HL-60/S4 treated with retinoic acid at 250 ng/mL for 4 days and 3 days (cell line): ENCODE data around the gene FBLN1.
"Not testable (repeated sequence)": the region's sequence is repeated elsewhere in the genome, so short reads cannot be mapped to it uniquely, and the experiment has no call there.

Source experiments
- in situ Hi-C: fragments of 300-500 bp; cut with MboI; formaldehyde crosslinking; loops from 2 replicates; pipeline ENCODE4 v1.7.0; 2022; ENCODE audit warnings: low sequenced_read_pairs

Gene FBLN1

DNA sequence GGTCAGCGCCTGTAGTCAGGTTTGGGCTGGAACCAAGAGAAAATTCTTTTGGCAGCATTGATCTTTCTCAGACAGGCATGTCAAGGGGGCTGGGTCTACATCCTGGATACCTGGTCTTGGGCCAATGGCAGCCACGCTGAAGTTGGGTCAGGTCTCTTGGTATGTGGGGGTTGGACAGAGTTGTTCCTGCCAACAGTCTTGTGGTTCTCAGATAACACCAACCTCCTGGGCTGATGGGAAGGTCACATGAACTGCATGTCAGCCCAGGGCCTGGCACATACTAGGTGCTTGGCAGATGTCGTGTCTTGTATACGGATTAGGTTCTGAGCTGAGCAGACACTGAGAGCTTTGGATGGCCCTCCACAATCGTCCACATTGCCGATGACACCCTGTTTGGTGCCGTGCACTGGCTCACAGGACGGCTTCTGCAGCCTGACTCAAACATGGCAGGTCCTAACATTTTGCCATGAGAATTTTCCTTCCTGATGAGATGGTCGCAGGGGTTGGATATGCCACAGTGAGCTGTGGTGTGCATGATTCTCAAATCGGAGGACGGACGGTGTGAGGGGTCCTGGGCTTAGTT lies 42.0 kb downstream of the FBLN1 start:
- in situ Hi-C loops, result no loop called here

DNA sequence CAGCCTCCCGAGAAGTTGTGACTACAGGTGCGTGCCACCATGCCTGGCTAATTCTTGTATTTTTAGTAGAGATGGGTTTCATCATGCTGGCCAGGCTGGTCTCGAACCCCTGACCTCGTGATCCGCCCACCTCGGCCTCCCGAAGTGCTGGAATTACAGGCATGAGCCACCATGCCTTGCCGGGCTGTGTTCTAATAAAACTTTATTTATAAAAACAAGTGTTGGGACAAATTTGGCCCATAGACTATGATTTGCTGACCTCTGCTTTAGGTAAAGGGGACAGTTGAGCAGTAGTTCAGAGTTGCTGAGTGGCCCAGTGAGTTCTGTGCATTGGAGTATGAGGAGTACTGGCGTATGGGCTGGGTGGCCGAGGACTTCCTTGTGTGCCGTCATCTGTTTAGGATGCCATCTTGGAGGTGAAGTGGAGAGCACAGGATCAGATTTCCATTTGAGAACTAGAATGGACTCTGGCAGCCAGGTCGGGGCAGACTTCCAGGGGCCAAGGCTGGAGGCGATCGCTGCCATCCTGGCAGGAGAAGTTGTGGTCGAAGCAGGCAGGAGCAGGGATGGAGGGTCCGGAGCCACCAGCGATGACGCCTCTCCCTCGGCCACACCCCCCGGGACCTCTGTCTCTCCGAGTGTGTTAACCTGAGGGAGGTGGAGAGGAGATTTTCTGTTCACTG lies 43.8 kb downstream of the FBLN1 start:
- in situ Hi-C loops, result no loop called here

DNA sequence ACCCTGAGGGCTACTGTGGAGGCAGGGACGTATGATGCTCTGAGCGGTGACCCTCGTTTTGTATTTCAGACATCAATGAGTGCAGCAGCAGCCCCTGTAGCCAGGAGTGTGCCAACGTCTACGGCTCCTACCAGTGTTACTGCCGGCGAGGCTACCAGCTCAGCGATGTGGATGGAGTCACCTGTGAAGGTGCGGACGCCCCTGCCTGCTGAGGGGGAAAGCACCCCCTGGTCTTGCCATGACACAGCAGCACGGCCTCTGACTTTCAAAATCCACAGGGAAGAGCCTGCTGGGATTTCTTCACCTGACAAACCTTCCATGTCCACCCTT lies 44.3 kb downstream of the FBLN1 start:
- in situ Hi-C loops, result no loop called here

DNA sequence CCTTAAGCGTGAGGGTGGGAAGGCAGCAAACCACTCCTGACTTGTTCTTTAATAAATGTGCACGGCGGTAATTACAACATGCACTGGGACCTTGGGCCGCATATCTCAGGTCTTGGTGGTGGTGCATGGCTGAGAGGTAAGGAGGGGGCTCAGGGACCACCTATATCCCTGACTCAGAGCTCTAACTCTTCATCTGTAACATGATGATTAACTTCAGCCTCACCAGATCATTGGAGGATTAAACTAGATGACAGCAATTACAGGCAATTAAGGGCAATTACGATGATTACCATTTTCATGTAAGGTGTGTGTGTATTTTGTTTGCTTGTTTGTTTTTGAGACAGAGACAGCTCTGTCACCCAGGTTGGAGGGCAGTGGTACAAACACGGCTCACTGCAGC lies 45.0 kb downstream of the FBLN1 start:
- in situ Hi-C loops, result no loop called here

DNA sequence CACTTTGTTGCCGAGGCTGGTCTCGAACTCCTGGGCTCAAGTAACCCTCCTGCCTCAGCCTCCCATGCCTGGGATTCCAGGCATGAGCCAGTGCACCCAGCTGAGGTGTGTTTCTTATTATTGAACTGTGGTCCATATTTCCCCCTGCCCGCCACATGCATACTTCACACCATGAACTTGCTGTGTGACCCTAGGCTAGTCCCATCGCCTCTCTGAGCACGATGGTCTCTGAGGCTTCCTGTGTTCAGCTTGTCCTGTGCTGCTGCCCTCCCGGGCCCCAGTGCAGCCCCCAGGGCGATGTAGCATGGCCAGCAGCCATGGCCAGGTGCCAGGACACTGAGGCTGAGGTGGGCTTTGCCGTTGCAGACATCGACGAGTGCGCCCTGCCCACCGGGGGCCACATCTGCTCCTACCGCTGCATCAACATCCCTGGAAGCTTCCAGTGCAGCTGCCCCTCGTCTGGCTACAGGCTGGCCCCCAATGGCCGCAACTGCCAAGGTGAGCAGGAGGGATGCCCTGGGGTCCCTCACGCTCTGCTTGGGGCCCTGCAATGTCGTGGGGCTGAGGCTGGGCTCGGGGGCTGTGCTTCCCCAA lies 45.7 kb downstream of the FBLN1 start:
- in situ Hi-C loops, result no loop called here

DNA sequence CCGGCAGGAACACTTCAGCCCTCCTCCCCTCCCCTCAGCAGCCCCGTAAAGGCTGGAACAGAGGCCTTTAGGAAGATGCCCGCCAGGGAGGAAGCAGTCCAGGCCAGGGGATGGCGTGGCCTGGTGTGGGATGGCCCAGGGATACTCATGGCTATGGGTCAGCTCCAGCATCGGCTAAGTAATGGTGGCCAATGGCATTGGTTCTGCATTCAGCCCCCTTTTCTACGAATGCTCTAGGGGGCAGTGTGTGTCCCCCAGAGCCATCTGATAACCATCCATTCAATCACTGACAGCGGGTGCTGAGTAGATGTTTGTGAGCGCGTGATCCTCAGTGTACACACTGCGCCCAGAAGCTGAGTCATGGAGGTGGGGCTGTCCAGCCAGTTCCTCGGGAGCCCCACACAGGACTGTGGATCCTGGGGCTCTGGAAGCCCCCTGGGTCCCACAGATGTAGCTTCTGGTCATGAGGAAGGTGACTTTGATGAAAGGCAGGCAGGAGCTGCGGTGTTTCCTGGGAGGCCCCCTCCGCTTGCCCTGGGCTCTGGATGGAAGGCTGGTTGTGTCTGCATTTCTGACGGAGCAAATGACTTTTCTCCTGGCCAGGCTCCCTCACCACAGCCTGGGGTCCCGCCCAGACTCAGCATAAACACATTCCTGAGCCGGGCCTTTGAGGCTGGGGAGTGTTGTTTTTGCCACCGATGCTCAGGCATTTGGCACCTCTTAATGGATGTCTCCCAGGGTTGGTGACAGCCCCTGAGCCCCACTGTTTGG lies 46.5 kb downstream of the FBLN1 start:
- in situ Hi-C loops, result no loop called here

DNA sequence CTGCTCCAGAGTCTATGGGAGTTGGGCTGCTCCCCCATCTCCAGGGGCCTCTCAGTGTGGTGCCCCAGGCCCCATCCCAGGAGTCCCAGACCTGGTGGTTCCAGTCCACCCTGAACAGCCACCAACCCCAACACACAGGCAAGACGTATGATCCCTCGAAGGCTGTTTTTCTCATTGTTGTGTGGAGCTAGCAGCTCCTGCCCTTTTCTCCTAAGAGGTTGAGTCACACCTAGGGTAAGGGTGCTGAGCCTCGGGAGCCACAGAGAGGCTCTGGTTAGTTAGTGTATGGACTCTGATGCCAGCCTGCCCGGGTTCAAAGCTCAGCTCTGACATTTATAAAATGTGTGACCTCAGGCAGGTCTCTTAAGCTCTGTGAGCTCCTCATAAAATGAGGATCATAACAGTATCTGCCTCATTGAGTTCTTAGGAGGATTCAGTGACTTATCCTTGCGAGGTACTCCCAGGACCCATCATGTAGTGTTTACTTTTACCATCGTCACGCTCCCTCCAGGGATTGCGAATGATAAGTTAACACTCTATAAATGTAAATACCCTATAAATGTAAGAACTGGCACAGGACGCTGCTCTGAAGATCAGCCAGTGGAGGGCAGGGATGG lies 47.2 kb downstream of the FBLN1 start:
- in situ Hi-C loops, result no loop called here

DNA sequence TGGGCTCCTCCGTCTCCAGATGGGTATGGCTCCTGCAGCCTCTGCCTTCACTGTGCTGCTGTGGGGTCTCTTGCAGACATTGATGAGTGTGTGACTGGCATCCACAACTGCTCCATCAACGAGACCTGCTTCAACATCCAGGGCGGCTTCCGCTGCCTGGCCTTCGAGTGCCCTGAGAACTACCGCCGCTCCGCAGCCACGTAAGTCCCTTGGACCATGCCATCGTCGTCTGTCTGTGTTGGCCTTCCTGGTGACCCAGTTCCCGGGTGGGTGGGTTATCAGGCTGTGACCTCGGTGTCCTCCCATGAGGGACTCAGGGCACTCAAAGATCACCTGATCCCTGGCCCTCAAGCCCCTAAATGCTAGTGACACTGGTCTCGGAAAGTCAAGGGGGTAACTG lies 47.7 kb downstream of the FBLN1 start:
- in situ Hi-C loops, result no loop called here

DNA sequence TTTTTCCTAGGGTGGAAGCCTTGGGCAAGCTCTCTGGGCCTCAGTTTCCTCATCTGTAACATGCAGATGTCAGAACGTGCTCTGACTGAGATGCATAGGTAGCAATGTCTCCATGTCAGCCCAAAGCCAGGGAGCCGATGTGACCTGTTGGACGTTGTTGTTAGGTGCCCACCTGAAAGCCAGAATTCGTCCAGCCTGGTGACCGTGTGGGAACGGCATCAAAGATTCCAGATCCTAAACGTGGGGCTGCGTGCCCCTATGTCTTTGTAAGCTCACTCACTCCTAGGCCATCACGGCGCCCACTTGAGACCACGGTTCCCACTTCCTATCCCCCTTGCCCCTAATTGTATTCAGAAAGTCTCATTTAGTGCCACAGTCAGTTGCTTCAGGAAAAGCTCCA lies 48.2 kb downstream of the FBLN1 start:
- in situ Hi-C loops, result no loop called here

DNA sequence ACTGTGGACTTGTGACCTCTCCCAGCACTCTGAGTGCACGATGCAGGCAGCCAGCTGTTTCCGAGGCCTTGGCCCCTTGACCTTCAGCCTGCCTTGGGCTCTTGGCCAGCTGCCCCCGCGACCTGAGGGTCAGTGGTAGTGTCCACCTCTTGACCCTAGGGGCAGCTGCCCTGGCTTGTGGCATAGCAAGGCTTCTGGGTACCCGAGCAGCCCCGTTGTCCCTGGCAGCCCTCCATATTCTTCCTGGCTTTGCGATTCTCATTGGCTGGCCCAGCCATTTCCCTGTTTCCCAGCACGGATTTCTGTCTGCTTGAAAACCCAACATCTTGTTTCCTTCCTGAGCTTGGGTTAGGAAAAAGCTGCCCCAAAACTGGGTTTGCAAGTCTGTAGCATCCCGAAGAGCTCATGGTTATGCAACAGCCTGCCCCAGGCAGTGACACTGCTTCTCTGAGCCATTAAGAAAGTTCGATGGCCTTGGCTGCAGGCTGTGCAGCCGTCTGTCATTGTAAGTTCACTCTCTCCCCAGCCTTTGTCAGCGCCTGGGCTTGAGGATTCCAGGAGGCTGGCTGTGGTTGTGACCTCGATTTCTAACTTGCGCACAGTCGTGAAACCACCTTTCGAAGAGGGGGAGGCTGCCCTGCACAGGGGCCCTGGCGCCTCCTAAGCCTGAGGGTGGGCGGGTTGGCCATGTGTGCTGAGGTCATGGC lies 48.8 kb downstream of the FBLN1 start:
- in situ Hi-C loops, result no loop called here

DNA sequence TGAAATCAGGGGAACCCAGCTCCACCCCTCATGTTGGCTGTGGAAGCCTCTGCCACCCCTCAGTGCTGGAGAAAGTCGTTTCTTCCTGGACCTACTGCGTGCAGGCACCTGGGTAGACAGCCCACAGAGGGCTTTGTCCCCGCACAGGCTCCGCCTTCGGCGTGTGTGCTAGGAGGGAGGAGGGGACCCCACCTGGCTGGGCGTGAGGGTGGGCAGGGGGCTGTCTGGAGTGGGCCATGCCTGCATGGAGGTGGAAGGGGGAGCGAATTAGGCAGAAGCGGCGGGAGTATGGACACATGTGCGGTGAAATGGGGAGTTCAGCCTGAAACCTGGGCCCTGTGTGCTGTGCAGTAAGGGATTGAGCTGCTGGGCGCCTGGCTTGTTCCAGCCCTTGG lies 49.3 kb downstream of the FBLN1 start:
- in situ Hi-C loops, result no loop called here

DNA sequence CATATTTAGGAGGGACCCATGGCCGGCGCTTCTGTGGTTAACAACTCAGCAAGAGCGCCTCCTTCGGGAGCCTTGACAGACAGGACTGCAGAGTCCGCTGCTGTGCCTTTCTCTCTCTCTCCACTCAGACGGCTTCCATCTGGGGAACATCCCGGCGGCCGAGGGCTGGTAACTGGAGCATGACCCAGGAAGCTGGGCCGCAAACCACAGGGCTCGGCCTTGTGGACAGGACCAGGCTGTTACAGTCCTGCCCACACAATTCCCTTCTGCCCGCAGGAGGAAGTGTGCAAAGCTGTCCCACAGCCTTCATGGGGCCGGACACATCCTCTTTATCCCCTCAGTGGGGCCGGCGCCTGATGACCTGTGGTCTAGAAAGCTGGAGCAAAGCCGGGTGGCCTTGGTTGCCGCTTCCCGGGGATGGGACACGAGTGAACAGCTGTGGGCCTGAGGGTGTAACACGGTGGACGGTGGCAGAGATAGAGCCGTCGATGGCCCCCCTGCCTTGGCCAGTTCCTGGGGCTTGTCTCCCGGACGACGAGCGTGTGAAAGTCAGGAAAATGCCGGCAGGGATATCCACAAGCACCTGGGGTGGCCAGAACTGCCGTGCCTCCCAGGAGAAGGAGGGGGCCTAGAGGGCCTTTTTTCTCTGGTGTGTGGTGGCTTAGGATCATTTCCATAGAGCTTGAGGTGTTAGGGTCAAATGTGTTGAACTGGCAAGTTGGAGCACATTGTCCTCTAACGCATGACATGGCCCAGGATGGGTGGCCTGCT lies 50.1 kb downstream of the FBLN1 start:
- in situ Hi-C loops, result no loop called here

DNA sequence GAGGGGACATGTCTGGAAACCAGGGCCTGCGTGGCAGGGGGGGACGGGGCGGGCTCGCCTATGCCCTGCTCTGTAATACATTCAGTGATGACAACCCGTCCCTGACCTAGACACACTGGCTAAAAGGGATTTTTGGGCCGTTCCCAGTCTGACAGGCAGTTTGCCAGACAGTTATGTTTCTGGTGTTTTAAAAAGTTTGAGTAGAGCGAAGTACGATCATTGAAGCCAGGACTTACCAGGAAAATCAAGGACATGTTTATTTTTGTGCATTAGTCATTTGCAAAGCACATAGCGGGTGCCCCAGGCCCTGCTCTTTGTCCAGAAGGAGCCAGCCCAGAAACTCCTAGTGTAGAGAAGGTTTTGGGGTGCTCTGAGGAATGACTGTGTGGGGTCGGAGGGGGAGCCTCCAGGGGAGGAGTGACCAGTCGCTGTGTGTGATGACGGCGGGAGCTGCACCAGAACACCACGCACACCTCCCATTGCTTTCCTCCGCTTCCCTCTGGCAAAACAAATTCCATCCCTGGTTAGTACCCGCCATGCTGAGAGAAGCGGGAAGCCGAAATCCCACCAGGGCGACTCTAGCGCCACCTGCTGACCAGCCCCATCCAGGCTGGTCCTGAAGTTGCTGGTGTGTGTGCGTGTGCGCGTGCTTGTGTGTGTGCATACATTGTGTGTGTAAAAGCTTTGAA lies 50.8 kb downstream of the FBLN1 start:
- in situ Hi-C loops, result no loop called here

DNA sequence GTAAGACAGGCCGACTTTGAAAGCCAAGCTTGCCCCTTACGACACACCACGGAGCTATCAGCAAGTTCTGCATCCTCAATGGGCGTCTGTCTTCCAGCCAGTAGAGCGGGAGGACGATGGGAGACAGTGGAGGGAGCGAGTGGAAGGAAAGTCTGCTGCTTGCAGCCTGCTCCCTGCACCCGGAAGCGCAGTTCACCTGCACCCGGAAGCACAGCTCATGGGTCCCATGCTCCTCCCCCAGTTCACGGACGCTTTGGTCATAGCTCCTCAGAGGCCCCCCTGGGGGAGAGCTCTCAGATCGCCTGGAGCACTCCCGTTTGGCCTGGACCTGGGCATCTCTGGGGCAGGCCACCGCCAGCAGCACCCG lies 51.3 kb downstream of the FBLN1 start:
- in situ Hi-C loops, result no loop called here

DNA sequence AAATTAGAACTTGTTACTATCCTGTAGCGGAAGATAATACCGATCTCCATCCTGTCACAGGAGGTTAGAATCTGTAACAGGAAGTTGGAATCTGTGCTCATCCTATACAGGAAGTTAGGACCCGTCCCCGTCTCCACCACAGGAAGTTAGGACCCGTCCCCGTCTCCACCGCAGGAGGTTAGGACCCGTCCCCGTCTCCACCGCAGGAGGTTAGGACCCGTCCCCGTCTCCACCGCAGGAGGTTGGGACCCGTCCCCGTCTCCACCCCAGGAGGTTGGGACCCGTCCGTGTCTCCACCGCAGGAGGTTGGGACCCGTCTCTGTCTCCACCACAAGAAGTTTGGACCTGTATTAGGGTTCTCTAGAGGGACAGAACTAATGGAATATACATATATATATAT lies 52.2 kb downstream of the FBLN1 start:
- in situ Hi-C loops, result no loop called here

DNA sequence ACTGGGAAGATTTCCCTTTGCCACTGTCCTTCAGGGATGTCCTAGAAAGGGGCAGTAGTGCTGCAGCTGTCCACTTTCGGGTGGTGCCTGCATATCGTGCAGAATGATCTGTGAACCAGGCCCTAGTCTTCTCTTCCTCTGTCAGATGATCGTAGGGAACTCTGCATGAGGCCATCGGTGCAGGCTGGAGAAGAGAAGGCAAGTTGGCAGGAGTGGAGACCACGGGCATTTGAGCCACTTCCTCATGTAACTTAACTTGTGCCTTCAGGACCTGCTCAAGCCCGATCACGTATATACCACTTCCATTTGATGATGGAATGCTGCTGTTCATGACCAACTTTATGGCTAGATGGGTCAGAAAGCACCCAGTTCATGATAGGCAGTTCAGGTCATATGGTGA lies 55.2 kb downstream of the FBLN1 start:
- in situ Hi-C loops, result not testable (repeated sequence)

DNA sequence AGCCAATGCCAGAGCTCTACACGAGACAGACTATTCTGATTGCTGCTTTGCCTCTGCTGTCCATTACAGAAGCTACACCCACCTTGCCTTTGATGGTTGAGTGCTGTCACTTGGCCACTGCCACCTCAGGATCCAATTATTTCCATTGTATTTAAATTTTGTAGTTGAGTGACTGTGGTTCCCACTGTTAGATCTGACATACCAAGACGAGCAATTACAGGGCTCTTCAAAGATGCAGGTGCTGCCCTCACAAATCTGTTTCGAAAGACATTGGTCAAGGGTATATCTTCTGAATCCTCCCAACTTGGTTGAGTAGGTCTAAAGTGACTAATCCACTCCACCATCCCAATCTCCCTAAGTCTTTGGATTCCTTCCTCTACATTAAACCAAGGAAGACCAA lies 57.4 kb downstream of the FBLN1 start:
- in situ Hi-C loops, result not testable (repeated sequence)

DNA sequence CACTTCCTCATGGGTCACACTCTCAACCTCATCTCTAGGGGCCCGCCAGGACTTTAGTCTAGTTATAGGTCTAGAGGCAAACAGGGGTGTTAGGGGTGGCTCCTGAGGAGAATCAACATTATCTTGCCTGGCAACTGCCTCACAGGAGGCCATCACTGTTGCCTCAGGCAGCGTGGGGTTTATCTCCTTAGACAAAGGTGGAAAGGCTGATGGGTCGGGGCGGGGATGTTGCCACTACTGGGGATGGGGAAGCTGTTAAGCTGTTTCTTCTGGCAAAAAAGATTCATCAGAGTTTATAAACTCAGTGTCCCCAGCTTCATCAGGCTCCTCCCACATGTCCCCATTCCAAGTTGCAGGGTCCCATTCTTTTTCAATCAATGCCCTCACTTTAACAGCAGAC lies 58.1 kb downstream of the FBLN1 start:
- in situ Hi-C loops, result not testable (repeated sequence)

DNA sequence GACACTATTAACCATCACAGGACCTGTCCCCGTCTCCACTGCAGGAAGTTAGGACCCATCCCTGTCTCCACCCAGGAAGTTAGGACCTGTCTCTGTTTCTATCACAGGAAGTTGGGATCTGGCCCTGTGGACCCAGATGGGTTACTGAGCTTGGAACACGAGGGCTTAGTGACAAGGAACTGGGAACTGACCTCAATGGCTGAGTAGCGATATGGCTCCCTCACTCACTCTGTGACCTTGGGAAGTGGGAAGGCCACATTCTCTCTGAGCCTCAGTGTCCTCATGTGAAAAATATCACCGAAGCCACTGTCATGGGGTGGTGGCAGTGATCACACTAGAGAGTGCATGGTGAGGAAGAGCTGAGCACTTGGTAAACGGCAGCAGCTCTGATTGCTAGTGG lies 59.4 kb downstream of the FBLN1 start:
- in situ Hi-C loops, result no loop called here
